22Rv1 (cell line): ENCODE data around the gene KRTAP10-9.
"Not testable (repeated sequence)": the region's sequence is repeated elsewhere in the genome, so short reads cannot be mapped to it uniquely, and the experiment has no call there.

Experiments used
- H3K27ac ChIP-seq: fragments of 450-650 bp; 2 replicates; pipeline ENCODE4 v1.5.1; 2017
- CTCF ChIP-seq: fragments of 450-650 bp; IDR thresholded peaks from 2 replicates; pipeline ENCODE4 v1.5.1; 2017; ENCODE audit warnings: mild to moderate bottlenecking
- ZFX ChIP-seq: fragments of 450-650 bp; IDR thresholded peaks from 2 replicates; pipeline ENCODE4 v1.6.1; 2017; ENCODE audit warnings: antibody characterized with exemption, borderline replicate concordance

The KRTAP10-9 gene

GRCh38 chr21:44657635-44658540, 31.0 kb downstream of the KRTAP10-9 start, which contains the start of gene KRTAP12-3:
KRTAP12-3 (plus strand) TSS chr21:44657932; CDS start chr21:44657980, 48 bp downstream.
- H3K27ac ChIP-seq, result no peak within 1 kb of the TSS
- no peak for TF ChIP-seq ZFX
- TF ChIP-seq CTCF, result no peak

GRCh38 chr21:44658541-44658910, 31.6 kb downstream of the KRTAP10-9 start:
- H3K27ac ChIP-seq, result no peak overlapping the region
- no peak for TF ChIP-seq ZFX
- TF ChIP-seq CTCF, result no peak

GRCh38 chr21:44658913-44659595, 32.2 kb downstream of the KRTAP10-9 start:
- H3K27ac ChIP-seq, result no peak overlapping the region

GRCh38 chr21:44661567-44661966, 34.7 kb downstream of the KRTAP10-9 start:
- not testable (repeated sequence) for H3K27ac ChIP-seq

More at GRCh38 chr21:44658913-44659595, 32.2 kb downstream of the KRTAP10-9 start:
- TF ChIP-seq CTCF (no peak), ZFX (no peak)

- TF ChIP-seq ZFX (no peak), CTCF (no peak)
- no peak overlapping the region for H3K27ac ChIP-seq
Observed at GRCh38 chr21:44664691-44665090, 37.8 kb downstream of the KRTAP10-9 start.

- no peak within 1 kb of the TSS for H3K27ac ChIP-seq
- TF ChIP-seq ZFX (no peak), CTCF (no peak)
Observed at GRCh38 chr21:44666401-44667320, 39.8 kb downstream of the KRTAP10-9 start, which contains the start of gene KRTAP12-2. KRTAP12-2 (minus strand) TSS chr21:44666927; CDS start chr21:44666886, 41 bp downstream.

- H3K27ac ChIP-seq, result no peak overlapping the region
- no peak for TF ChIP-seq ZFX
- no peak for TF ChIP-seq CTCF
Observed at GRCh38 chr21:44667612-44668011, 40.7 kb downstream of the KRTAP10-9 start.
